Measurements from ENCODE around the gene GPBP1. TPM values are rescaled to one million over a fixed set of nuclear protein-coding genes. Genes with fewer than 3 reads are reported as not detected.
"Not testable (repeated sequence)": the region's sequence is repeated elsewhere in the genome, so short reads cannot be mapped to it uniquely, and the experiment has no call there.

GPBP1 gene
- total and polyA plus RNA-seq, 12 donors: 38.7 to 131 (median 81.7) TPM

DNA sequence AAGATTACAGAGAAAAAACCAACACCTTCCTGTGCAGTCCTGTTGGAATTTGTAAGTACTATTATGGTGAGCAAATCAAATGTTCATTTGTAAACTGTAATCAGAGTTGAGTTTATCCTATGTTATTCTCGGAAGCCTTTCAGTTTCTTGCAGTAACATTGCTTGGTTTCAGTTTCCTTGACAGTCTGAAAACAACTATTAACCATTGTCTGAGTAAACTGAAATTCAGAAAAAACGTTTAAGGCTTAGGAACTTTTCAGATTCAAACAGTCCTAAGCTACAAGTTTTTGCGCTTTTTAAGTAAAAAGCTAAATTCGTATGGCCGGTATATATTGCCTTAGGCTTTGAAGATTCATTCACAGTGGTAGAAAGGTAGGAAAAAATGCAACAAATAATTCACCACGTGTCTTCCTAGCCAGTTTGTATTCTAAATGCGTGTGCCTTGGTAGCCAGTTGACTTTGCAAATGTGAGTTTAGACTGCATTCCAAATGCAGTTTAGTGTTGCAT lies 2.5 kb downstream of the GPBP1 start:
- intact Hi-C loops (cut with DNase I): no loop called here

DNA sequence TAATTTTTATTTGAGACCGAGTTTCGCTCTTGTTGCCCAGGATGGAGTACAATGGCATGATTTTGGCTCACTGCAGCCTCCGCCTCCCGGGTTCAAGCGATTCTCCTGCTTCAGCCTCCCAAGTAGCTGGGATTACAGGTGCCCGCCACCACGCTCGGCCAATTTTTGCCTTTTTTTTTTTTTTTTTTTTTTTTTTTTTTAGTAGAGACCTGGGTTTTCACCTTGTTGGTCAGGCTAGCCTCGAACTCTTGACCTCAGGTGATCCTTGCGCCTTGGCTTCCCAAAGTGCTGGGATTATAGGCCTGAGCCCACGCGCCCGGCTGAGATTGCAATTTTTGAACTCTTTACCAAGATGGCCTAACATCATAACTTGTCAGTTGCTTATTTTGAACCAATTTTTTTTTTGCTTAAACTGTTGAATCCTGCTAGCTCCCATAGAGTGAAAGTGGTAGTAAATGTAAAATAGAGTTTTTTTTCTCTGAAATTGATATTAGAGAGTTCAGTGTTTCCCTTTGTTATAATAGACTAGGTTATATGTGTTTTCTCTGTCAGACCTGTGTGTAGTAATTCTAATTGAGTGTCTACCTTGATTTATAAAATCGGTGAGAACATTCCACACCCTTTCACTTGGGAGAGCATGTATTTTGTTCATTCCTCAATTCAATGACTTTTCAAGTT lies 3.8 kb downstream of the GPBP1 start:
- Histone ChIP-seq H3K9me3 (replicated peaks in 1 of 3) (no peaks in the 10 kb centered on the region), H3K27ac (peak overlapping the region in 2 of 5 donors; percentile 38 to 99), H3K4me3 (peak overlapping the region in 2 of 4 donors; percentile 38 to 72), H3K27me3 (no peaks in the 10 kb centered on the region), H3K36me3 (replicated peaks in 1 of 2) (no peaks in the 10 kb centered on the region), H3K4me1 (replicated peaks in 1 of 2) (peaks cover 22 to 66% of the 10 kb centered on the region in 2 donors)
- intact Hi-C loops (cut with DNase I): no loop called here
- DNase-seq: no peak
- 62 to 69% (median 65%) methylated on average over 14 of the region's 14 CpGs for WGBS, 4 donors
- no peak for TF ChIP-seq POLR2A (IDR thresholded peaks at IDR 0.05)
- TF ChIP-seq, protein P1, sequence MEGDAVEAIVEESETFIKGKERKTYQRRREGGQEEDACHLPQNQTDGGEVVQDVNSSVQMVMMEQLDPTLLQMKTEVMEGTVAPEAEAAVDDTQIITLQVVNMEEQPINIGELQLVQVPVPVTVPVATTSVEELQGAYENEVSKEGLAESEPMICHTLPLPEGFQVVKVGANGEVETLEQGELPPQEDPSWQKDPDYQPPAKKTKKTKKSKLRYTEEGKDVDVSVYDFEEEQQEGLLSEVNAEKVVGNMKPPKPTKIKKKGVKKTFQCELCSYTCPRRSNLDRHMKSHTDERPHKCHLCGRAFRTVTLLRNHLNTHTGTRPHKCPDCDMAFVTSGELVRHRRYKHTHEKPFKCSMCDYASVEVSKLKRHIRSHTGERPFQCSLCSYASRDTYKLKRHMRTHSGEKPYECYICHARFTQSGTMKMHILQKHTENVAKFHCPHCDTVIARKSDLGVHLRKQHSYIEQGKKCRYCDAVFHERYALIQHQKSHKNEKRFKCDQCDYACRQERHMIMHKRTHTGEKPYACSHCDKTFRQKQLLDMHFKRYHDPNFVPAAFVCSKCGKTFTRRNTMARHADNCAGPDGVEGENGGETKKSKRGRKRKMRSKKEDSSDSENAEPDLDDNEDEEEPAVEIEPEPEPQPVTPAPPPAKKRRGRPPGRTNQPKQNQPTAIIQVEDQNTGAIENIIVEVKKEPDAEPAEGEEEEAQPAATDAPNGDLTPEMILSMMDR (IDR thresholded peaks at IDR 0.05): no peak

More for the DNA sequence above, 2.5 kb downstream of the GPBP1 start:
- DNase-seq: no peak
- H3K9me3 ChIP-seq (replicated peaks in 1 of 3): no peaks in the 10 kb centered on the region
- 2 to 3% (median 3%) methylated on average over 7 of the region's 7 CpGs for WGBS, 4 donors
- peak overlapping the region in 3 of 4 donors; percentile 4 to 96 (median 72) for H3K4me3 ChIP-seq
- H3K36me3 ChIP-seq (replicated peaks in 1 of 2): no peaks in the 10 kb centered on the region
- H3K27ac ChIP-seq: peak overlapping the region in 4 of 5 donors; percentile 10 to 99 (median 76)
- no peaks in the 10 kb centered on the region for H3K27me3 ChIP-seq
- peaks cover 24 to 61% of the 10 kb centered on the region in 2 donors for H3K4me1 ChIP-seq (replicated peaks in 1 of 2)
- no peak for TF ChIP-seq POLR2A (IDR thresholded peaks at IDR 0.05)
- TF ChIP-seq, protein P1 (IDR thresholded peaks at IDR 0.05): no peak

DNA sequence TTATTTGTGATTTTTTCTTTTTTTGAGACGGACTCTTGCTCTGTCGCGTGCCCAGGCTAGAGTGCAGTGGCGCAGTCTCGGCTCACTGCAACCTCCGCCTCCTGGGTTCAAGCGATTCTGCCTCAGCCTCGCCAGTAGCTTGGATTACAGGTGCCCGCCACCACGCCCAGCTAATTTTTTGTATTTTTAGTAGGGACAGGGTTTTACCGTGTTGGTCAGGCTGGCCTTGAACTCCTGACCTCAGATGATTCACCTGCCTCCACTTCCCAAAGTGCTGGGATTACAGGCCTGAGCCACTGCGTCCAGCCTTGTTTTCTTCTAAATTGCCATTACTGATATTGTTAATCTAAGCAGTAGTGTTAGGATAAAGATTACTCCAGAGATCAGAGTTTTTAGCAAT lies 4.4 kb downstream of the GPBP1 start:
- H3K9me3 ChIP-seq (replicated peaks in 1 of 3); intact Hi-C loops (cut with DNase I); H3K27me3 ChIP-seq; H3K36me3 ChIP-seq (replicated peaks in 1 of 2): not testable (repeated sequence)
- peak overlapping the region; percentile 11 to 99 (median 31) for H3K27ac ChIP-seq
- 33 to 46% (median 42%) methylated on average over 12 of the region's 12 CpGs for WGBS, 4 donors
- peaks cover 21 to 66% of the 10 kb centered on the region in 2 donors for H3K4me1 ChIP-seq (replicated peaks in 1 of 2)
- peak overlapping the region in 2 of 4 donors; percentile 17 to 72 for H3K4me3 ChIP-seq
- peak in 3 of 7 donors; percentile 46 to 57 (median 49) for DNase-seq

DNA sequence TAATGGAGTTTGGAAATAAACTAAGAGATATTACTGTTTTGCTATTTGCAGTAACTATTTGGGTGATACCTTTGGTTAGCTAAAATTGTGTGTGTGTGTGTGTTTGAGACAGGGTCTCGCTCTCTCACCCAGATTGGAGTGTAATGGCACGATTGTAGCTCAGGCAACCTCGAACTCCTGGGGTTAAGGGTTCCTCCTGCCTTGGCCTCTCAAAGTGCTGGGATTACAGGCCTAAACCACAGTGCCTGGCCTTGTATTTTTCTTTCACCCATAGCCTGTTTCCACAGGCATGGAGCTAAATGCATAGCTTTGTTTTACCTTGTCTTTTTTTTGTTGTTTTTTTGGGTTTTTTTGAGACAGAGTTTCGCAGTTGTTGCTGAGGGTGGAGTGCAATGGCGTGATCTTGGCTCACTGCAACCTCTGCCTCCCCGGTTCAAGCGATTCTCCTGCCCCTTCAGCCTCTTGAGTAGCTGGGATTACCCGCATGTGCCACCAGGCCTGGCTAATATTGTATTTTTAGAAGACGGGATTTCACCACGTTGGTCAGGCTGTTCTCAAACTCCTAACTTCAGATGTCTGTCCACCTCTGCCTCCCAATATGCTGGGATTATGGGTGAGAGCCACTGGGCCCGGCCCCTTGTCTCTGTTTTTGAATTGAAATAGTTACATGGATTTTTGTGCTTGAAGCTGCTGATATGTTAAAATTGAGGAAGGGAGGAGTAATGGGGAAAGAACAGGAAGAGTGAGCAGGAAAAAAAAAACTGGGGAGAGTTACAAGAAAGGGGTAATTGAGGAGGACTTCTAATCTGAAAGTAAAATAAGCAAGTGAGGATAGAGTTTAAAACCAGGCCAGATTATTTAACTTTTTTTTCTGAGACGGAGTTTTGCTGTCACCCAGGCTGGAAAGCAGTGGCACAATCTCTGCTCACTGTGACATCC lies 5.7 kb downstream of the GPBP1 start:
- Histone ChIP-seq H3K36me3 (replicated peaks in 1 of 2) (peaks cover 0 to 8% of the 10 kb centered on the region in 2 donors), H3K27me3 (no peaks in the 10 kb centered on the region), H3K4me3 (peak overlapping the region in 2 of 4 donors; percentile 25 to 72), H3K4me1 (replicated peaks in 1 of 2) (peaks cover 21 to 66% of the 10 kb centered on the region in 2 donors), H3K27ac (peak overlapping the region in 3 of 5 donors; percentile 44 to 99 (median 56)), H3K9me3 (replicated peaks in 1 of 3) (no peaks in the 10 kb centered on the region)
- DNase-seq: no peak
- TF ChIP-seq POLR2A (IDR thresholded peaks at IDR 0.05): no peak
- TF ChIP-seq, protein P1 (IDR thresholded peaks at IDR 0.05): peak in 1 of 6 experiments; percentile 5
- intact Hi-C loops (cut with DNase I): no loop called here
- WGBS, 4 donors: 18 to 25% (median 22%) methylated on average over 12 of the region's 12 CpGs

Measured in adrenal gland (tissue), 12 donors.